GM12878 (cell line): ENCODE measurements around the gene TOMM40L. TPM values are rescaled to one million over a fixed set of nuclear protein-coding genes. Genes with fewer than 3 reads are reported as not detected.

ENCODE experiments used
- ATAC-seq: fragments of 200-7000 bp; cut with Tn5 transposase; 3 replicates; pipeline ENCODE4 v1.9.1; 2020; ENCODE audit warnings: mild to moderate bottlenecking, moderate library complexity
- BruUV-seq: library from RNA; stranded (reverse); fragments of 400-500 nt; replicated peaks from 2 replicates; lab custom pipeline; 2021; lab: Mats Ljungman, UMichigan
- CTCF ChIA-PET: fragments of 300-600 bp; sonication (Branson Sonifier 250); formaldehyde crosslinking; extraction: SDS; loops from one replicate; lab custom pipeline; 2021; ENCODE audit warnings: inconsistent platforms; lab: Yijun Ruan, JAX
- POLR2A ChIA-PET: fragments of 350-600 bp; formaldehyde crosslinking; extraction: SDS; loops from one replicate; lab custom pipeline; 2021; ENCODE audit warnings: inconsistent platforms; lab: Charles Lee
- RAD21 ChIA-PET: fragments of 300-600 bp; sonication (Branson Sonifier 250); formaldehyde crosslinking; loops from one replicate; lab custom pipeline; 2023; ENCODE audit warnings: antibody characterized with exemption; ENCODE audit not compliant: unreplicated experiment; lab: Charles Lee
- SMC1A ChIA-PET: fragments of 300-600 bp; sonication (Branson Sonifier 250); formaldehyde crosslinking; loops from one replicate; lab custom pipeline; 2023; ENCODE audit not compliant: unreplicated experiment, uncharacterized antibody; lab: Charles Lee
- DNase-seq: peaks from one replicate; pipeline ENCODE4 v3.0.0-alpha.2; 2011; ENCODE audit warnings: low read depth, low spot score
- FAIRE-seq: peaks from 3 replicates; lab custom pipeline; 2011; peaks lifted over from hg19 to GRCh38; lab: Jason Lieb, UNC
- H2AFZ ChIP-seq: 2 replicates; pipeline ENCODE4 v1.6.0; 2011; ENCODE audit warnings: low read depth, low read length, control low read depth; ENCODE audit not compliant: control insufficient read depth
- H3K27ac ChIP-seq: 2 replicates; pipeline ENCODE4 v1.5.1; 2011; ENCODE audit warnings: control low read depth; ENCODE audit not compliant: control insufficient read depth, insufficient read depth
- H3K27me3 ChIP-seq, 2 experiments: replicated peaks in 1 of 2; 2 replicates each; pipeline versions ENCODE4 v1.6.0 to v1.6.1; 2011; ENCODE audit warnings: low read length in 1 of 2; ENCODE audit not compliant: control insufficient read depth in 2 of 2, insufficient read depth in 2 of 2
- H3K36me3 ChIP-seq, 2 experiments: 2 replicates each; pipeline ENCODE4 v1.5.1; 2011; ENCODE audit warnings: low read length in 1 of 2; ENCODE audit not compliant: control insufficient read depth in 2 of 2, insufficient read depth in 2 of 2
- H3K4me1 ChIP-seq: 2 replicates; pipeline ENCODE4 v1.6.1; 2011; ENCODE audit warnings: mild to moderate bottlenecking, low read length, moderate library complexity, mixed read lengths; ENCODE audit not compliant: control insufficient read depth, insufficient read depth
- H3K4me2 ChIP-seq: 2 replicates; pipeline ENCODE4 v1.6.0; 2011; ENCODE audit warnings: control low read depth; ENCODE audit not compliant: control insufficient read depth, insufficient read depth
- H3K4me3 ChIP-seq: fragments of 200-600 bp; sonication (generic); 2 replicates; pipeline ENCODE4 v1.5.1; 2016
- H3K79me2 ChIP-seq: 2 replicates; pipeline ENCODE4 v1.6.0; 2011; ENCODE audit warnings: low read length; ENCODE audit not compliant: control insufficient read depth, insufficient read depth
- H3K9ac ChIP-seq: 2 replicates; pipeline ENCODE4 v1.8.0; 2011; ENCODE audit warnings: low read length, control low read depth, mixed read lengths; ENCODE audit not compliant: control insufficient read depth, insufficient read depth
- H3K9me3 ChIP-seq: replicated peaks from 3 replicates; pipeline ENCODE4 v1.5.1; 2011; ENCODE audit warnings: mild to moderate bottlenecking, low read length; ENCODE audit not compliant: control insufficient read depth, insufficient read depth
- H4K20me1 ChIP-seq: 2 replicates; pipeline ENCODE4 v1.6.0; 2011; ENCODE audit not compliant: control insufficient read depth, insufficient read depth
- HDAC2 ChIP-seq: fragments of 200-600 bp; sonication (generic); IDR thresholded peaks from 2 replicates; pipeline ENCODE4 v1.6.1; 2017
- IRF4 ChIP-seq: IDR thresholded peaks from 2 replicates; pipeline ENCODE4 v1.6.1; 2011; ENCODE audit warnings: low read depth, low read length
- KAT2A ChIP-seq: conservative IDR thresholded peaks from 2 replicates; pipeline ENCODE4 v1.6.1; 2011; ENCODE audit warnings: low read depth, low read length; ENCODE audit not compliant: control insufficient read depth
- MYB ChIP-seq: fragments of 150-350 bp; IDR thresholded peaks from 2 replicates; pipeline ENCODE4 v1.6.1; 2014; ENCODE audit warnings: mild to moderate bottlenecking, low read depth, low read length, borderline replicate concordance
- NFIC ChIP-seq: IDR thresholded peaks from 2 replicates; pipeline ENCODE4 v1.6.1; 2012; ENCODE audit warnings: low read depth, mild to moderate bottlenecking, inconsistent platforms, low read length, moderate library complexity
- SP1 ChIP-seq: IDR thresholded peaks from one replicate; pipeline ENCODE4 v1.6.1; 2011; ENCODE audit warnings: low read depth, low read length
- ZBED1 ChIP-seq: IDR thresholded peaks from 2 replicates; pipeline ENCODE4 v1.6.1; 2016; ENCODE audit warnings: borderline replicate concordance
- WGBS: methylation state at CpG from one replicate; pipeline ENCODE4 v1.1.6; 2016; ENCODE audit warnings: low lambda C conversion rate; ENCODE audit not compliant: insufficient replicate concordance, insufficient coverage; ENCODE audit errors: missing lambda C conversion rate; 5-methylcytosine and 5-hydroxymethylcytosine counted together
- in situ Hi-C: fragments of 300-500 bp; cut with MboI; formaldehyde crosslinking; loops from 9 replicates; pipeline ENCODE4 v1.14.3; 2018; ENCODE audit warnings: mixed read lengths
- intact Hi-C: fragments of 100-400 bp; cut with micrococcal nuclease; formaldehyde crosslinking; loops from one replicate; pipeline ENCODE4 v1.14.2; 2022; ENCODE audit not compliant: unreplicated experiment
- polyA plus RNA-seq, 11 experiments: library from polyadenylated mRNA; depleted of rRNA in 4 of 11; unstranded in 6 of 11; stranded (reverse) in 5 of 11; fragments of >200 nt; fragmentation: Nextera tagmentation in 4 of 11; fragmentation: Illumina TruSeq in 1 of 11; extraction: Ambion mirVana in 4 of 11; extraction: Trizol in 1 of 11; gene quantifications; 1 replicate in 1 of 11; 2 replicates in 10 of 11; pipeline versions ENCODE4 v1.2.1 to v1.2.3, GENCODE V29; 2011 to 2016; ENCODE audit warnings: inconsistent platforms in 2 of 11, missing spikeins in 2 of 11, low read depth in 1 of 11
- total RNA-seq, 4 experiments: library from RNA; depleted of rRNA in 3 of 4; stranded (reverse); fragments of >200 nt in 3 of 4; fragmentation: Illumina TruSeq in 1 of 4; extraction: Trizol in 1 of 4; gene quantifications; 2 replicates each; pipeline versions ENCODE4 v1.2.1 to v1.2.3, GENCODE V29; 2013 to 2021
- TF ChIP-seq, protein P1 (sequence below): fragments of 450-650 bp; IDR thresholded peaks from 2 replicates; pipeline ENCODE4 v1.6.1; 2017; ENCODE audit warnings: antibody characterized with exemption, mild to moderate bottlenecking, moderate library complexity
- TF ChIP-seq, protein P2 (sequence below): IDR thresholded peaks from 2 replicates; pipeline ENCODE4 v1.6.1; 2011; ENCODE audit warnings: borderline replicate concordance, low read depth, mild to moderate bottlenecking, moderate library complexity, mixed read lengths, low read length; ENCODE audit not compliant: insufficient read depth; ENCODE audit errors: extremely low read length
- TF ChIP-seq, protein P3 (sequence below): fragments of 450-650 bp; IDR thresholded peaks from 2 replicates; pipeline ENCODE4 v1.6.1; 2017; ENCODE audit warnings: borderline replicate concordance

Gene TOMM40L
- total and polyA plus RNA-seq, 10 of the 15 experiments (the other 5 are each of a cell fraction or from before 2014, with no cell fraction given): 5.9 to 21.6 (median 15.7) TPM

DNA sequence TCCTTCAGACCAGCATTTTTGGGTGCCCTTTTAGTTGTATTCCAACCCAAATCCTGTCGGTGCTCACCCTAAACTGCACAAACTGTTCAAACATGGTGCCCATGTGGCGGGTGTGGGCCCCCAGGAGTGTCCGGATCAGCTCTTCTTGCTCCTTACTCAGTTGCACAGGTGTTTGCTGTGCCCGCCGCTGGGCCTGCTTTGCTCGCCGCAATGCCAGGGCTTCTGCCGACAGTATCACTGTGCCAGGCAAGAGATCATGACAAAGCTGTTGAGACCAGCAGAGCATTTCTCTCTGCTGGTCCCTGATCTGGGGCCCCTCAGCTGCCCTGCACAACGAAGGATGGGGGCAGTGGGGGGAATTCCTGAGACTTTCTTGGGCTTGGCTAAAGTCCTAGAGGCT, 7.2 kb downstream of the TOMM40L start:
- TF ChIP-seq, protein P1, sequence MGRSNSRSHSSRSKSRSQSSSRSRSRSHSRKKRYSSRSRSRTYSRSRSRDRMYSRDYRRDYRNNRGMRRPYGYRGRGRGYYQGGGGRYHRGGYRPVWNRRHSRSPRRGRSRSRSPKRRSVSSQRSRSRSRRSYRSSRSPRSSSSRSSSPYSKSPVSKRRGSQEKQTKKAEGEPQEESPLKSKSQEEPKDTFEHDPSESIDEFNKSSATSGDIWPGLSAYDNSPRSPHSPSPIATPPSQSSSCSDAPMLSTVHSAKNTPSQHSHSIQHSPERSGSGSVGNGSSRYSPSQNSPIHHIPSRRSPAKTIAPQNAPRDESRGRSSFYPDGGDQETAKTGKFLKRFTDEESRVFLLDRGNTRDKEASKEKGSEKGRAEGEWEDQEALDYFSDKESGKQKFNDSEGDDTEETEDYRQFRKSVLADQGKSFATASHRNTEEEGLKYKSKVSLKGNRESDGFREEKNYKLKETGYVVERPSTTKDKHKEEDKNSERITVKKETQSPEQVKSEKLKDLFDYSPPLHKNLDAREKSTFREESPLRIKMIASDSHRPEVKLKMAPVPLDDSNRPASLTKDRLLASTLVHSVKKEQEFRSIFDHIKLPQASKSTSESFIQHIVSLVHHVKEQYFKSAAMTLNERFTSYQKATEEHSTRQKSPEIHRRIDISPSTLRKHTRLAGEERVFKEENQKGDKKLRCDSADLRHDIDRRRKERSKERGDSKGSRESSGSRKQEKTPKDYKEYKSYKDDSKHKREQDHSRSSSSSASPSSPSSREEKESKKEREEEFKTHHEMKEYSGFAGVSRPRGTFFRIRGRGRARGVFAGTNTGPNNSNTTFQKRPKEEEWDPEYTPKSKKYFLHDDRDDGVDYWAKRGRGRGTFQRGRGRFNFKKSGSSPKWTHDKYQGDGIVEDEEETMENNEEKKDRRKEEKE: no peak
- TF ChIP-seq IRF4 (no peak), MYB (no peak), NFIC (no peak), SP1 (no peak), HDAC2 (no peak), KAT2A (no peak), ZBED1 (no peak)
- TF ChIP-seq, protein P2, sequence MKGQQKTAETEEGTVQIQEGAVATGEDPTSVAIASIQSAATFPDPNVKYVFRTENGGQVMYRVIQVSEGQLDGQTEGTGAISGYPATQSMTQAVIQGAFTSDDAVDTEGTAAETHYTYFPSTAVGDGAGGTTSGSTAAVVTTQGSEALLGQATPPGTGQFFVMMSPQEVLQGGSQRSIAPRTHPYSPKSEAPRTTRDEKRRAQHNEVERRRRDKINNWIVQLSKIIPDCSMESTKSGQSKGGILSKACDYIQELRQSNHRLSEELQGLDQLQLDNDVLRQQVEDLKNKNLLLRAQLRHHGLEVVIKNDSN: no peak
- TF ChIP-seq, protein P3, sequence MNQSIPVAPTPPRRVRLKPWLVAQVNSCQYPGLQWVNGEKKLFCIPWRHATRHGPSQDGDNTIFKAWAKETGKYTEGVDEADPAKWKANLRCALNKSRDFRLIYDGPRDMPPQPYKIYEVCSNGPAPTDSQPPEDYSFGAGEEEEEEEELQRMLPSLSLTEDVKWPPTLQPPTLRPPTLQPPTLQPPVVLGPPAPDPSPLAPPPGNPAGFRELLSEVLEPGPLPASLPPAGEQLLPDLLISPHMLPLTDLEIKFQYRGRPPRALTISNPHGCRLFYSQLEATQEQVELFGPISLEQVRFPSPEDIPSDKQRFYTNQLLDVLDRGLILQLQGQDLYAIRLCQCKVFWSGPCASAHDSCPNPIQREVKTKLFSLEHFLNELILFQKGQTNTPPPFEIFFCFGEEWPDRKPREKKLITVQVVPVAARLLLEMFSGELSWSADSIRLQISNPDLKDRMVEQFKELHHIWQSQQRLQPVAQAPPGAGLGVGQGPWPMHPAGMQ: no peak
- ChIA-PET SMC1A (no interaction called here), RAD21 (no interaction called here), POLR2A (no interaction called here), CTCF (interaction anchor here (1.2 to 4.3 kb wide), 3 partner anchors 58 to 149 kb away, joined by 4 to 37 read pairs (median 11); no protein-coding TSS in a partner anchor)
- no TSS peak for BruUV-seq
- DNase-seq: no peak
- ATAC-seq: no peak
- FAIRE-seq: no peak
- no peaks in the 10 kb centered on the region for H3K79me2 ChIP-seq
- no peaks in the 10 kb centered on the region for H3K27me3 ChIP-seq
- no peak overlapping the region for H3K4me3 ChIP-seq
- in situ Hi-C loops: no loop called here
- H3K27ac ChIP-seq: no peak overlapping the region
- intact Hi-C loops: no loop called here
- H3K9me3 ChIP-seq: no peaks in the 10 kb centered on the region
- WGBS: 82% methylated on average over 9 of the region's 9 CpGs
- no peak overlapping the region for H3K9ac ChIP-seq
- H3K36me3 ChIP-seq: peaks cover 3 to 4% of the 10 kb centered on the region in 2 experiments; a peak in 2 of 4 replicates
- no peak overlapping the region for H3K4me2 ChIP-seq
- no peaks in the 10 kb centered on the region for H4K20me1 ChIP-seq
- no peak overlapping the region for H2AFZ ChIP-seq
- no peaks in the 10 kb centered on the region for H3K4me1 ChIP-seq
